Hepatocyte (in vitro differentiated cells): ENCODE data around the gene GAA.

Experiments used
- EZH2 ChIP-seq: fragments of 200-600 bp; sonication (generic); IDR thresholded peaks from 2 replicates; pipeline ENCODE4 v1.6.1; 2016; ENCODE audit warnings: antibody characterized with exemption, mild to moderate bottlenecking, borderline replicate concordance
- EZH2phosphoT487 ChIP-seq: fragments of 200-600 bp; sonication (generic); IDR thresholded peaks from one replicate; pipeline ENCODE4 v1.6.1; 2018; ENCODE audit warnings: antibody characterized with exemption, mild to moderate bottlenecking, low read depth, moderate library complexity; ENCODE audit not compliant: unreplicated experiment, severe bottlenecking
- TF ChIP-seq, protein P1 (sequence below): fragments of 200-600 bp; sonication (generic); IDR thresholded peaks from 2 replicates; pipeline ENCODE4 v1.5.1; 2016; ENCODE audit warnings: antibody characterized with exemption, mild to moderate bottlenecking; ENCODE audit not compliant: poor library complexity

DNA sequence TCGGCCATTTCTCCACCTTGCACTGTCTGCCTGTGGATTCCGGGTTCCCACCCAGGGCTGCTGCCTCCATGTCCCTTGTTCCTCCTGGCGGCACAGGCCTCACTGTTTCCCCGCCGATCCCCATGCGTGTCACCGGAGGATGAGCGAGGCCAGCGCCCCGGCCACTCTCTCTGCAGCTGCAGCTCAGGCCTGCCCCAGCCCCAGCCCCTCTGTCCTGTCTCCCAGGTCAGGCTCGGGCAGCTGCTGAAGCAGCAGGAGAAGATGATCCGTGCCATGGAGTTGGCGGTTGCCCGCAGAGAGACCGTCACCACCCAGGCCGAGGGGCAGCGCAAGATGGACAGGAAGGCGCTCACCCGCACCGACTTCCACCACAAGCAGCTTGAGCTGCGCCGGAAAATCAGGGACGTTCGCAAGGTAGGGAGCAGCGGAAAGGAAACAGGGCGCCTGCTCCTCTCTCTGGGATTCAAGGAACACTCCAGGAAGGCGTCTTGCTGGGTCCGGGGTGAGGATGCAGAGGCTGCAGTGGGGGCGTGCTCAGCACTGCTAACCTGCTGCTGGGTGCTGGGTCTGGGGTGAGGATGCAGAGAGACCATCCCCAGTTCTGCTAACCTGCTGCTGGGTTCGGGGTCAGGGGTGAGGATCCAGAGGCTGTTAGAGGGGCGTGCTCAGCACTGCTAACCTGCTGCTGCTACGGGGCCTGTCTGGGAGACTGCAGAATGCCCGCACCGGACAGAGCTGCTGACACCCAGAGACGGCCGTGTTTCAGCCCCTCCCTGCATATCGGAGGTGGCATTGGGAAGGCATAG lies 6.1 kb upstream of the GAA start:
- TF ChIP-seq, protein P1, sequence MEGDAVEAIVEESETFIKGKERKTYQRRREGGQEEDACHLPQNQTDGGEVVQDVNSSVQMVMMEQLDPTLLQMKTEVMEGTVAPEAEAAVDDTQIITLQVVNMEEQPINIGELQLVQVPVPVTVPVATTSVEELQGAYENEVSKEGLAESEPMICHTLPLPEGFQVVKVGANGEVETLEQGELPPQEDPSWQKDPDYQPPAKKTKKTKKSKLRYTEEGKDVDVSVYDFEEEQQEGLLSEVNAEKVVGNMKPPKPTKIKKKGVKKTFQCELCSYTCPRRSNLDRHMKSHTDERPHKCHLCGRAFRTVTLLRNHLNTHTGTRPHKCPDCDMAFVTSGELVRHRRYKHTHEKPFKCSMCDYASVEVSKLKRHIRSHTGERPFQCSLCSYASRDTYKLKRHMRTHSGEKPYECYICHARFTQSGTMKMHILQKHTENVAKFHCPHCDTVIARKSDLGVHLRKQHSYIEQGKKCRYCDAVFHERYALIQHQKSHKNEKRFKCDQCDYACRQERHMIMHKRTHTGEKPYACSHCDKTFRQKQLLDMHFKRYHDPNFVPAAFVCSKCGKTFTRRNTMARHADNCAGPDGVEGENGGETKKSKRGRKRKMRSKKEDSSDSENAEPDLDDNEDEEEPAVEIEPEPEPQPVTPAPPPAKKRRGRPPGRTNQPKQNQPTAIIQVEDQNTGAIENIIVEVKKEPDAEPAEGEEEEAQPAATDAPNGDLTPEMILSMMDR = no peak
- TF ChIP-seq EZH2 (no peak), EZH2phosphoT487 (no peak)
